ENCODE measurements around the gene RIMBP3B.
"Not testable (repeated sequence)": the region's sequence is repeated elsewhere in the genome, so short reads cannot be mapped to it uniquely, and the experiment has no call there.

GRCh38 chr22:21365337-21365736, 18.2 kb upstream of the RIMBP3B start:
- not testable (repeated sequence) for TF ChIP-seq CTCF, POLR2A (IDR thresholded peaks at IDR 0.05)
